HEK293T (cell line): ENCODE results near the gene TNRC6C.

ENCODE experiments used
- CTCF ChIA-PET: fragments of 350-600 bp; formaldehyde crosslinking; extraction: SDS; loops from one replicate; lab custom pipeline; 2021; ENCODE audit warnings: antibody characterized with exemption, inconsistent platforms; lab: Yijun Ruan, JAX
- POLR2A ChIA-PET: fragments of 350-600 bp; formaldehyde crosslinking; extraction: SDS; loops from one replicate; lab custom pipeline; 2020; ENCODE audit warnings: antibody characterized with exemption, inconsistent platforms; lab: Yijun Ruan, JAX
- DNase-seq: peaks from one replicate; pipeline ENCODE4 v3.0.0; 2012; ENCODE audit warnings: mixed read lengths; ENCODE audit errors: extremely low spot score
- ARNT ChIP-seq: fragments of 450-650 bp; IDR thresholded peaks from 2 replicates; pipeline ENCODE4 v1.6.1; 2017; ENCODE audit warnings: mild to moderate bottlenecking
- BHLHE40 ChIP-seq: fragments of 450-650 bp; IDR thresholded peaks from 2 replicates; pipeline ENCODE4 v1.6.1; 2016; ENCODE audit warnings: mild to moderate bottlenecking, moderate library complexity, borderline replicate concordance
- CTBP1 ChIP-seq: fragments of 450-650 bp; IDR thresholded peaks from 2 replicates; pipeline ENCODE4 v1.6.1; 2016; ENCODE audit warnings: borderline replicate concordance
- ELF4 ChIP-seq: fragments of 450-650 bp; IDR thresholded peaks from 2 replicates; pipeline ENCODE4 v1.6.1; 2017; ENCODE audit warnings: antibody characterized with exemption
- FOXA1 ChIP-seq: fragments of 450-650 bp; IDR thresholded peaks from 2 replicates; pipeline ENCODE4 v1.6.1; 2016; ENCODE audit warnings: mild to moderate bottlenecking
- FOXK2 ChIP-seq: fragments of 450-650 bp; IDR thresholded peaks from 2 replicates; pipeline ENCODE4 v1.6.1; 2016; ENCODE audit warnings: mild to moderate bottlenecking
- FOXM1 ChIP-seq: fragments of 450-650 bp; IDR thresholded peaks from 2 replicates; pipeline ENCODE4 v1.6.1; 2017; ENCODE audit warnings: mild to moderate bottlenecking, borderline replicate concordance
- HDGF ChIP-seq: fragments of 450-650 bp; IDR thresholded peaks from 2 replicates; pipeline ENCODE4 v1.6.1; 2017; ENCODE audit warnings: antibody characterized with exemption, borderline replicate concordance
- L3MBTL2 ChIP-seq: fragments of 450-650 bp; conservative IDR thresholded peaks from 2 replicates; pipeline ENCODE4 v1.6.1; 2016; ENCODE audit warnings: mild to moderate bottlenecking
- LEF1 ChIP-seq: fragments of 450-650 bp; IDR thresholded peaks from 2 replicates; pipeline ENCODE4 v1.6.1; 2017; ENCODE audit warnings: mild to moderate bottlenecking, borderline replicate concordance
- NFRKB ChIP-seq: fragments of 450-650 bp; IDR thresholded peaks from 2 replicates; pipeline ENCODE4 v1.6.1; 2016; ENCODE audit warnings: mild to moderate bottlenecking, moderate library complexity
- PKNOX1 ChIP-seq: fragments of 450-650 bp; IDR thresholded peaks from 2 replicates; pipeline ENCODE4 v1.6.1; 2016
- SP1 ChIP-seq: fragments of 450-650 bp; IDR thresholded peaks from 2 replicates; pipeline ENCODE4 v1.6.1; 2017
- SUZ12 ChIP-seq: fragments of 450-650 bp; IDR thresholded peaks from 2 replicates; pipeline ENCODE4 v1.6.1; 2016; ENCODE audit warnings: mild to moderate bottlenecking
- TARDBP ChIP-seq: fragments of 450-650 bp; IDR thresholded peaks from 2 replicates; pipeline ENCODE4 v1.6.1; 2016
- ZNF384 ChIP-seq: fragments of 450-650 bp; IDR thresholded peaks from 2 replicates; pipeline ENCODE4 v1.6.1; 2016

TNRC6C gene

GRCh38 chr17:78122931-78123249 is 164.4 kb downstream of the TNRC6C start:
- TF ChIP-seq FOXA1 (no peak), SP1 (no peak)
- CTCF ChIA-PET, result no interaction called here
- no peak for DNase-seq
- POLR2A ChIA-PET, result interaction anchor here (1.2 kb wide), 1 partner anchor 64 kb away, joined by 4 read pairs; the partner anchor contains the start of genes AFMID and TK1

GRCh38 chr17:78123258-78123929 is 164.9 kb downstream of the TNRC6C start:
- ChIA-PET CTCF (no interaction called here), POLR2A (interaction anchor here (1.2 kb wide), 1 partner anchor 63 kb away, joined by 4 read pairs; the partner anchor contains the start of genes AFMID and TK1)
- no peak for TF ChIP-seq ARNT
- TF ChIP-seq NFRKB, result no peak
- TF ChIP-seq CTBP1, result no peak
- no peak for TF ChIP-seq FOXK2
- TF ChIP-seq PKNOX1, result no peak
- TF ChIP-seq TARDBP, result no peak
- TF ChIP-seq FOXA1, result no peak
- TF ChIP-seq ELF4, result no peak
- TF ChIP-seq ZNF384, result no peak
- no peak for TF ChIP-seq FOXM1
- no peak for TF ChIP-seq BHLHE40
- TF ChIP-seq HDGF, result no peak
- no peak for TF ChIP-seq SP1
- no peak for TF ChIP-seq L3MBTL2
- no peak for TF ChIP-seq SUZ12
- TF ChIP-seq LEF1, result no peak
- no peak for DNase-seq

- POLR2A ChIA-PET, result interaction anchor here (0.9 kb wide), 1 partner anchor 62 kb away, joined by 3 read pairs; the partner anchor contains the start of gene TK1
- DNase-seq, result no peak
- no peak for TF ChIP-seq TARDBP
- TF ChIP-seq NFRKB, result no peak
- TF ChIP-seq BHLHE40, result no peak
- TF ChIP-seq PKNOX1, result no peak
- TF ChIP-seq HDGF, result no peak
- CTCF ChIA-PET, result interaction anchor here (0.6 kb wide), 1 partner anchor 11 kb away, joined by 4 read pairs; no protein-coding TSS in a partner anchor
Observed at GRCh38 chr17:78124081-78124835, 165.8 kb downstream of the TNRC6C start.

GRCh38 chr17:78124836-78125137 is 166.3 kb downstream of the TNRC6C start:
- POLR2A ChIA-PET, result interaction anchor here (0.9 kb wide), 1 partner anchor 62 kb away, joined by 3 read pairs; the partner anchor contains the start of gene TK1
- DNase-seq, result no peak
- TF ChIP-seq CTBP1, result no peak
- CTCF ChIA-PET, result interaction anchor here (0.6 kb wide), 1 partner anchor 12 kb away, joined by 4 read pairs; no protein-coding TSS in a partner anchor

- POLR2A ChIA-PET, result interaction anchor here (0.9 to 3.3 kb wide), 2 partner anchors 61 kb away, joined by 3 to 18 read pairs; partner anchors contain the start of genes AFMID and TK1
Observed at GRCh38 chr17:78125138-78125913, 166.8 kb downstream of the TNRC6C start.

More at GRCh38 chr17:78125138-78125913, 166.8 kb downstream of the TNRC6C start:
- TF ChIP-seq TARDBP, result no peak
- no peak for TF ChIP-seq FOXM1
- TF ChIP-seq FOXK2, result no peak
- no peak for TF ChIP-seq LEF1
- TF ChIP-seq ARNT, result no peak
- no peak for TF ChIP-seq CTBP1
- TF ChIP-seq FOXA1, result no peak
- no peak for TF ChIP-seq L3MBTL2
- TF ChIP-seq SUZ12, result no peak
- TF ChIP-seq SP1, result no peak
- no peak for TF ChIP-seq ZNF384
- TF ChIP-seq HDGF, result no peak
- no peak for TF ChIP-seq NFRKB
- TF ChIP-seq BHLHE40, result no peak
- no peak for TF ChIP-seq ELF4
- no peak for TF ChIP-seq PKNOX1
- no peak for DNase-seq
- CTCF ChIA-PET, result interaction anchor here (0.6 kb wide), 2 partner anchors 12 to 37 kb away, joined by 3 to 4 read pairs; no protein-coding TSS in a partner anchor
